A549 (cell line): Measurements from ENCODE around the gene CASP6. TPM values are rescaled to one million over a fixed set of nuclear protein-coding genes. Genes with fewer than 3 reads are reported as not detected.

ENCODE experiments used
- ATAC-seq, 2 experiments: fragments of 200-7000 bp in 1 of 2; fragments of >200 bp in 1 of 2; cut with Nextera tagmentation in 1 of 2; cut with Tn5 transposase in 1 of 2; 3 replicates each; pipeline versions ENCODE4 v1.8.0 to v1.9.1; 2018 to 2020; ENCODE audit warnings: mild to moderate bottlenecking in 1 of 2, moderate library complexity in 1 of 2
- CTCF ChIA-PET: fragments of 300-600 bp; sonication (Branson Sonifier 250); formaldehyde crosslinking; extraction: SDS; loops from one replicate; lab custom pipeline; 2021; ENCODE audit warnings: antibody characterized with exemption, inconsistent platforms; lab: Yijun Ruan, JAX
- POLR2A ChIA-PET: fragments of 350-600 bp; formaldehyde crosslinking; extraction: SDS; loops from one replicate; lab custom pipeline; 2021; ENCODE audit warnings: antibody characterized with exemption, inconsistent platforms; lab: Yijun Ruan, JAX
- DNase-seq, 2 experiments: peaks; one replicate each; pipeline versions ENCODE4 v3.0.0 to v3.0.0-alpha.2; 2011 to 2016; ENCODE audit warnings: low read depth in 1 of 2, low spot score in 1 of 2
- FAIRE-seq: peaks from 2 replicates; lab custom pipeline; 2011; peaks lifted over from hg19 to GRCh38; lab: Jason Lieb, UNC
- H3K27ac ChIP-seq, 2 experiments: fragments of >200 bp; sonication (Bioruptor Twin); formaldehyde crosslinking; 3 replicates each; pipeline ENCODE4 v1.5.1; 2016 to 2017
- H3K4me1 ChIP-seq: fragments of >200 bp; sonication (Bioruptor Twin); formaldehyde crosslinking; 3 replicates; pipeline ENCODE4 v1.6.1; 2016
- H3K4me2 ChIP-seq: fragments of >200 bp; sonication (Bioruptor Twin); formaldehyde crosslinking; 3 replicates; pipeline ENCODE4 v1.6.1; 2016
- H3K4me3 ChIP-seq: fragments of >200 bp; sonication (Bioruptor Twin); formaldehyde crosslinking; 3 replicates; pipeline ENCODE4 v1.5.1; 2016
- H3K9me3 ChIP-seq: fragments of >200 bp; sonication (Bioruptor Twin); formaldehyde crosslinking; 3 replicates; pipeline ENCODE4 v1.6.1; 2016
- CBX2 ChIP-seq: fragments of 200-600 bp; sonication (generic); IDR thresholded peaks from 2 replicates; pipeline ENCODE4 v1.6.1; 2016; ENCODE audit warnings: low read depth, mild to moderate bottlenecking, borderline replicate concordance
- CHD4 ChIP-seq: fragments of 200-600 bp; sonication (generic); IDR thresholded peaks from 2 replicates; pipeline ENCODE4 v1.6.1; 2016; ENCODE audit warnings: antibody characterized with exemption, mild to moderate bottlenecking, borderline replicate concordance
- EHF ChIP-seq: fragments of 250-450 bp; sonication (Bioruptor Pico); IDR thresholded peaks from 2 replicates; pipeline ENCODE4 v1.5.0; 2020; ENCODE audit warnings: mild to moderate bottlenecking
- EP300 ChIP-seq, 2 experiments: fragments of >200 bp; sonication (Bioruptor Twin); formaldehyde crosslinking; IDR thresholded peaks; 2 replicates in 1 of 2; 3 replicates in 1 of 2; pipeline ENCODE4 v1.6.1; 2016 to 2017
- ESRRA ChIP-seq: fragments of 150-350 bp; IDR thresholded peaks from 2 replicates; pipeline ENCODE4 v1.6.1; 2014; ENCODE audit warnings: mild to moderate bottlenecking, low read length, borderline replicate concordance
- FOSB ChIP-seq: fragments of 250-450 bp; sonication (Bioruptor Pico); IDR thresholded peaks from 2 replicates; pipeline ENCODE4 v1.5.0; 2020; ENCODE audit warnings: mild to moderate bottlenecking, moderate library complexity
- FOSL2 ChIP-seq, 2 experiments: fragments of 450-650 bp in 1 of 2; fragments of >200 bp in 1 of 2; sonication (Bioruptor Twin) in 1 of 2; formaldehyde crosslinking; IDR thresholded peaks; 2 replicates each; pipeline versions ENCODE4 v1.5.0 to v1.6.1; 2016 to 2020; ENCODE audit warnings: mild to moderate bottlenecking in 1 of 2, moderate library complexity in 1 of 2
- FOXS1 ChIP-seq: fragments of 250-450 bp; sonication (Bioruptor Pico); IDR thresholded peaks from 2 replicates; pipeline ENCODE4 v1.5.0; 2020; ENCODE audit warnings: mild to moderate bottlenecking, moderate library complexity
- GATA3 ChIP-seq: IDR thresholded peaks from 2 replicates; pipeline ENCODE4 v1.6.1; 2012; ENCODE audit warnings: borderline replicate concordance
- HES2 ChIP-seq: fragments of >200 bp; sonication (Bioruptor Twin); formaldehyde crosslinking; IDR thresholded peaks from 2 replicates; pipeline ENCODE4 v1.6.1; 2016
- HEYL ChIP-seq: fragments of 250-450 bp; sonication (Bioruptor Pico); IDR thresholded peaks from 2 replicates; pipeline ENCODE4 v1.8.0; 2021; ENCODE audit warnings: mild to moderate bottlenecking, moderate library complexity
- JUN ChIP-seq, 2 experiments: fragments of >200 bp; sonication (Bioruptor Twin); formaldehyde crosslinking; IDR thresholded peaks; 2 replicates in 1 of 2; 3 replicates in 1 of 2; pipeline ENCODE4 v1.6.1; 2016 to 2017
- JUNB ChIP-seq: fragments of >200 bp; sonication (Bioruptor Twin); formaldehyde crosslinking; IDR thresholded peaks from 2 replicates; pipeline ENCODE4 v1.6.1; 2016
- KDM1A ChIP-seq: fragments of 200-600 bp; sonication (generic); IDR thresholded peaks from 2 replicates; pipeline ENCODE4 v1.6.1; 2016; ENCODE audit warnings: low read depth, mild to moderate bottlenecking
- MAFK ChIP-seq: fragments of 450-650 bp; IDR thresholded peaks from 2 replicates; pipeline ENCODE4 v1.6.1; 2014; ENCODE audit not compliant: partially characterized antibody
- NFE2L2 ChIP-seq: fragments of 150-350 bp; conservative IDR thresholded peaks from 2 replicates; pipeline ENCODE4 v1.6.1; 2014; ENCODE audit warnings: low read length
- POLR2A ChIP-seq: IDR thresholded peaks from 2 replicates; pipeline ENCODE4 v1.6.1; 2012; ENCODE audit warnings: mild to moderate bottlenecking, low read length
- POLR2AphosphoS2 ChIP-seq: conservative IDR thresholded peaks from 2 replicates; pipeline ENCODE4 v1.6.1; 2012; ENCODE audit warnings: low read length, improper control_type of control experiment, inconsistent platforms
- RARB ChIP-seq: fragments of 250-450 bp; sonication (Bioruptor Pico); IDR thresholded peaks from 2 replicates; pipeline ENCODE4 v1.8.0; 2021; ENCODE audit warnings: mild to moderate bottlenecking, moderate library complexity
- TFCP2L1 ChIP-seq: fragments of 250-450 bp; sonication (Bioruptor Pico); IDR thresholded peaks from 2 replicates; pipeline ENCODE4 v1.5.0; 2021; ENCODE audit warnings: mild to moderate bottlenecking
- ZC3H11A ChIP-seq: fragments of 450-650 bp; IDR thresholded peaks from 2 replicates; pipeline ENCODE4 v1.6.1; 2014; ENCODE audit warnings: antibody characterized with exemption, mild to moderate bottlenecking
- ZFP36 ChIP-seq: fragments of 450-650 bp; IDR thresholded peaks from 2 replicates; pipeline ENCODE4 v1.6.1; 2014; ENCODE audit warnings: borderline replicate concordance; ENCODE audit not compliant: partially characterized antibody
- ZSCAN20 ChIP-seq: fragments of 250-450 bp; sonication (Bioruptor Pico); IDR thresholded peaks from 2 replicates; pipeline ENCODE4 v1.8.0; 2022; ENCODE audit warnings: mild to moderate bottlenecking, moderate library complexity
- WGBS: methylation state at CpG from one replicate; pipeline ENCODE4 v1.1.6; 2017; ENCODE audit errors: missing lambda C conversion rate; 5-methylcytosine and 5-hydroxymethylcytosine counted together
- polyA plus RNA-seq, 4 experiments: library from polyadenylated mRNA; depleted of rRNA in 3 of 4; stranded (reverse); fragments of >200 nt; fragmentation: RNase III in 1 of 4; extraction: RNeasy Plus Mini Kit Qiagen cat#74134 plus additional on column Dnase treatment in 1 of 4; gene quantifications; 2 replicates in 3 of 4; 3 replicates in 1 of 4; pipeline ENCODE4 v1.2.3, GENCODE V29; 2011 to 2017
- TF ChIP-seq, protein P1 (sequence below): IDR thresholded peaks from 2 replicates; pipeline ENCODE4 v1.6.1; 2012

Gene CASP6
- polyA plus RNA-seq, 2 of the 4 experiments (the other 2 are of a cell fraction), result 19.2 to 32.6 TPM

DNA sequence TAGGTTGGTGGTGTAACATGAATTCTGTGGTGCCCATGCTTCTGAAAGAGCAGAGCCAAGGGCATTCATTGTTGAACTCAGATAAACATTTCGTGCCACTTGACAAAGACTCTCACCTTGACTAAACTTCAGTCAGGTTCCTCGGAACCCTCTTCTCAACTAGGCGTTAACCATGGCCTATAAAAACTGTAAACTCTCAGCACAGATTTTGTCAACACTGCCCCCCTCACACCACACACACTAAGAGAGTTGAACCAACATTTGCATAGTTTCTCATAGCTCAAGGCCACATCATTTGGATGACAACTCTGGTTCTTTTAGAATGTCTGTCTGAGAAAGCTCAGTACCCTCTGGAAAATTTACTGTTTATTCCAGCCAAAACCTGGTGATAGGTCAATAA lies 28.1 kb downstream of the CASP6 start:
- WGBS, result 85% methylated on average over 3 of the region's 3 CpGs
- ChIA-PET POLR2A (no interaction called here), CTCF (no interaction called here)
- FAIRE-seq (no peak), ATAC-seq (no peak), DNase-seq (no peak)
- no peak for TF ChIP-seq HES2
- no peak for TF ChIP-seq HEYL (CRISPR knock-in tag)
- no peak for TF ChIP-seq RARB (CRISPR knock-in tag)
- TF ChIP-seq TFCP2L1 (CRISPR knock-in tag), result no peak
- TF ChIP-seq KDM1A, result no peak
- no peak for TF ChIP-seq ZFP36
- no peak for TF ChIP-seq ZSCAN20
- TF ChIP-seq JUNB, result no peak
- TF ChIP-seq EP300 (IDR thresholded peaks at IDR 0.05), result no peak
- TF ChIP-seq ZC3H11A, result no peak
- no peak for TF ChIP-seq FOXS1 (CRISPR knock-in tag)
- no peak for TF ChIP-seq GATA3
- Histone ChIP-seq H3K4me2 (no peak overlapping the region), H3K9me3 (no peaks in the 10 kb centered on the region), H3K4me1 (no peaks in the 10 kb centered on the region), H3K27ac (no peak overlapping the region), H3K4me3 (no peak overlapping the region)

- ChIA-PET POLR2A (no interaction called here), CTCF (no interaction called here)
- Histone ChIP-seq H3K27ac (no peak overlapping the region), H3K4me1 (no peaks in the 10 kb centered on the region), H3K4me2 (no peak overlapping the region), H3K9me3 (no peaks in the 10 kb centered on the region), H3K4me3 (no peak overlapping the region)
- TF ChIP-seq CBX2 (no peak), EHF (CRISPR knock-in tag) (no peak), TFCP2L1 (CRISPR knock-in tag) (no peak), FOSB (CRISPR knock-in tag) (no peak), ESRRA (no peak), CHD4 (no peak), POLR2A (no peak), POLR2AphosphoS2 (no peak), GATA3 (no peak), NFE2L2 (no peak), JUN (IDR thresholded peaks at IDR 0.05) (no peak), FOSL2 (IDR thresholded peaks at IDR 0.05) (no peak), FOSL2 (CRISPR knock-in tag; IDR thresholded peaks at IDR 0.05) (no peak), ZC3H11A (no peak)
- TF ChIP-seq, protein P1, sequence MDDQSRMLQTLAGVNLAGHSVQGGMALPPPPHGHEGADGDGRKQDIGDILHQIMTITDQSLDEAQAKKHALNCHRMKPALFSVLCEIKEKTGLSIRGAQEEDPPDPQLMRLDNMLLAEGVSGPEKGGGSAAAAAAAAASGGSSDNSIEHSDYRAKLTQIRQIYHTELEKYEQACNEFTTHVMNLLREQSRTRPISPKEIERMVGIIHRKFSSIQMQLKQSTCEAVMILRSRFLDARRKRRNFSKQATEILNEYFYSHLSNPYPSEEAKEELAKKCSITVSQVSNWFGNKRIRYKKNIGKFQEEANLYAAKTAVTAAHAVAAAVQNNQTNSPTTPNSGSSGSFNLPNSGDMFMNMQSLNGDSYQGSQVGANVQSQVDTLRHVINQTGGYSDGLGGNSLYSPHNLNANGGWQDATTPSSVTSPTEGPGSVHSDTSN, result no peak
- FAIRE-seq (no peak), DNase-seq (no peak), ATAC-seq (no peak)
- 100% methylated on average over 1 of the region's 1 CpG for WGBS
These were observed 29.9 kb downstream of the CASP6 start for GRCh38 chr4:109673303-109673702.

- TF ChIP-seq EP300 (IDR thresholded peaks at IDR 0.05), result no peak
- TF ChIP-seq CBX2, result no peak
- no peak for TF ChIP-seq MAFK
- no peak for TF ChIP-seq FOSL2 (IDR thresholded peaks at IDR 0.05)
- TF ChIP-seq FOSL2 (CRISPR knock-in tag; IDR thresholded peaks at IDR 0.05), result no peak
- no peak for TF ChIP-seq ESRRA
- TF ChIP-seq GATA3, result no peak
- POLR2A ChIA-PET, result no interaction called here
- Histone ChIP-seq H3K27ac (no peak overlapping the region), H3K4me3 (no peak overlapping the region), H3K4me1 (no peaks in the 10 kb centered on the region), H3K4me2 (no peak overlapping the region), H3K9me3 (no peaks in the 10 kb centered on the region)
- no peak for ATAC-seq
- DNase-seq, result no peak
- CTCF ChIA-PET, result no interaction called here
- FAIRE-seq, result no peak
These were observed 30.9 kb downstream of the CASP6 start for GRCh38 chr4:109672169-109672930.
